Neuronal stem cell (in vitro differentiated cells): ENCODE measurements around the gene DCUN1D2.

Source experiments
- DNase-seq: peaks from one replicate; pipeline ENCODE4 v3.0.0-alpha.2; 2013; ENCODE audit warnings: low spot score
- H2AFZ ChIP-seq: one replicate; pipeline ENCODE4 v1.6.1; 2013; ENCODE audit warnings: mild to moderate bottlenecking, low read length, inconsistent platforms
- H2AK5ac ChIP-seq: 2 replicates; pipeline ENCODE4 v1.6.1; 2013; ENCODE audit warnings: low read depth, mild to moderate bottlenecking, inconsistent platforms, low read length, moderate library complexity, mixed read lengths
- H2BK120ac ChIP-seq: 2 replicates; pipeline ENCODE4 v1.6.1; 2013; ENCODE audit warnings: low read depth, mild to moderate bottlenecking, inconsistent platforms, low read length, moderate library complexity, mixed read lengths
- H2BK12ac ChIP-seq: one replicate; pipeline ENCODE4 v1.6.1; 2013; ENCODE audit warnings: low read length, inconsistent platforms
- H2BK15ac ChIP-seq: 2 replicates; pipeline ENCODE4 v1.6.1; 2013; ENCODE audit warnings: mild to moderate bottlenecking, low read length, inconsistent platforms, mixed read lengths
- H2BK5ac ChIP-seq: one replicate; pipeline ENCODE4 v1.6.1; 2013; ENCODE audit warnings: inconsistent platforms, mild to moderate bottlenecking, low read length, moderate library complexity
- H3K14ac ChIP-seq: one replicate; pipeline ENCODE4 v1.6.1; 2013; ENCODE audit warnings: low read length, inconsistent platforms
- H3K18ac ChIP-seq: 2 replicates; pipeline ENCODE4 v1.6.1; 2013; ENCODE audit warnings: low read length, inconsistent platforms
- H3K23ac ChIP-seq: 2 replicates; pipeline ENCODE4 v1.6.1; 2013; ENCODE audit warnings: low read depth, mild to moderate bottlenecking, mixed read lengths, low read length, inconsistent platforms; ENCODE audit not compliant: poor library complexity
- H3K27ac ChIP-seq: replicated peaks from 3 replicates; pipeline ENCODE4 v1.5.1; 2013; ENCODE audit warnings: low read length, inconsistent platforms
- H3K27me3 ChIP-seq, 3 experiments: 2 replicates each; pipeline ENCODE4 v1.6.1; 2013; ENCODE audit warnings: low read length in 3 of 3, mild to moderate bottlenecking in 2 of 3, inconsistent platforms in 1 of 3, low read depth in 1 of 3, mixed read lengths in 1 of 3, moderate library complexity in 1 of 3; ENCODE audit not compliant: control insufficient read depth in 3 of 3, insufficient read depth in 3 of 3
- H3K36me3 ChIP-seq, 2 donors: replicated peaks in 1 of 2; 2 replicates each; pipeline ENCODE4 v1.6.1; 2013; ENCODE audit warnings: low read length in 2 of 2; ENCODE audit not compliant: control insufficient read depth in 2 of 2, insufficient read depth in 2 of 2
- H3K4ac ChIP-seq: 2 replicates; pipeline ENCODE4 v1.6.1; 2013; ENCODE audit warnings: inconsistent platforms, mild to moderate bottlenecking, low read length, moderate library complexity
- H3K4me1 ChIP-seq, 2 donors: 1 replicate in 1 of 2; 2 replicates in 1 of 2; pipeline ENCODE4 v1.6.1; 2013; ENCODE audit warnings: low read length in 2 of 2, low read depth in 1 of 2; ENCODE audit not compliant: control insufficient read depth in 2 of 2, insufficient read depth in 1 of 2
- H3K4me2 ChIP-seq: one replicate; pipeline ENCODE4 v1.6.1; 2013; ENCODE audit warnings: mild to moderate bottlenecking, low read length, inconsistent platforms; ENCODE audit not compliant: insufficient read depth, poor library complexity, severe bottlenecking
- H3K4me3 ChIP-seq, 2 donors: 2 replicates each; pipeline ENCODE4 v1.5.1; 2013; ENCODE audit warnings: low read length in 2 of 2, mild to moderate bottlenecking in 2 of 2, inconsistent platforms in 1 of 2, moderate library complexity in 1 of 2
- H3K79me1 ChIP-seq: one replicate; pipeline ENCODE4 v1.6.1; 2013; ENCODE audit warnings: low read depth, mild to moderate bottlenecking, inconsistent platforms, low read length, moderate library complexity
- H3K9ac ChIP-seq: one replicate; pipeline ENCODE4 v1.6.1; 2013; ENCODE audit warnings: mild to moderate bottlenecking, low read depth, low read length, inconsistent platforms; ENCODE audit not compliant: poor library complexity
- H3K9me3 ChIP-seq, 2 donors: replicated peaks in 1 of 2; 2 replicates each; pipeline versions ENCODE3 to v1.6.1; 2013; ENCODE audit warnings: low read length in 2 of 2, mild to moderate bottlenecking in 2 of 2, inconsistent platforms in 1 of 2, low read depth in 1 of 2, mixed read lengths in 1 of 2, moderate library complexity in 1 of 2; ENCODE audit not compliant: control insufficient read depth in 2 of 2, insufficient read depth in 1 of 2
- H4K8ac ChIP-seq: one replicate; pipeline ENCODE4 v1.6.1; 2013; ENCODE audit warnings: low read depth, mild to moderate bottlenecking, inconsistent platforms, low read length, moderate library complexity
- H4K91ac ChIP-seq: one replicate; pipeline ENCODE4 v1.6.1; 2013; ENCODE audit warnings: low read length, low read depth, mild to moderate bottlenecking, inconsistent platforms; ENCODE audit not compliant: poor library complexity
- WGBS, 2 donors: extraction: QIAGEN DNeasy Blood & Tissue Kit; methylation state at CpG; one replicate each; pipeline ENCODE4 v1.1.7; 2013; ENCODE audit warnings: missing lambda C conversion rate in 2 of 2, mixed read lengths in 1 of 2; ENCODE audit not compliant: insufficient read length in 2 of 2, insufficient replicate concordance in 1 of 2; ENCODE audit errors: extremely low coverage in 2 of 2; 5-methylcytosine and 5-hydroxymethylcytosine counted together

The DCUN1D2 gene

GRCh38 chr13:113449693-113450347 lies 40.7 kb downstream of the DCUN1D2 start:
- no peak for DNase-seq
- Histone ChIP-seq H2BK15ac (peak overlapping the region; percentile 6), H3K79me1 (no peaks in the 10 kb centered on the region), H2AK5ac (no peak overlapping the region), H3K9ac (peak overlapping the region; percentile 3), H3K27me3 (no peaks in the 10 kb centered on the region), H3K4me2 (no peak overlapping the region), H4K91ac (no peak overlapping the region), H3K4me1 (peaks cover 6 to 10% of the 10 kb centered on the region in 2 donors), H3K9me3 (peaks cover 4 to 6% of the 10 kb centered on the region in 2 donors), H3K4me3 (no peak overlapping the region), H3K4ac (no peak overlapping the region), H2AFZ (no peak overlapping the region), H2BK5ac (no peak overlapping the region), H2BK120ac (no peak overlapping the region), H3K23ac (no peak overlapping the region), H4K8ac (no peak overlapping the region), H3K36me3 (peaks cover 13 to 38% of the 10 kb centered on the region in 2 donors), H3K18ac (peak overlapping the region; percentile 46), H3K27ac (no peak overlapping the region), H3K14ac (no peak overlapping the region), H2BK12ac (no peak overlapping the region)
- no CpG with 5 or more reads among the region's 13 CpGs for WGBS, 2 donors

- H3K79me1 ChIP-seq: no peaks in the 10 kb centered on the region
- H3K18ac ChIP-seq: peak overlapping the region; percentile 46
- WGBS, 2 donors: no CpG with 5 or more reads among the region's 29 CpGs
- no peak overlapping the region for H3K14ac ChIP-seq
- H3K4me2 ChIP-seq: no peak overlapping the region
- H3K36me3 ChIP-seq: peaks cover 13 to 33% of the 10 kb centered on the region in 2 donors
- no peak overlapping the region for H3K27ac ChIP-seq
- H4K91ac ChIP-seq: no peak overlapping the region
- no peak overlapping the region for H2AFZ ChIP-seq
- no peak overlapping the region for H2AK5ac ChIP-seq
- H4K8ac ChIP-seq: no peak overlapping the region
- H2BK5ac ChIP-seq: no peak overlapping the region
- H3K4ac ChIP-seq: no peak overlapping the region
- peaks cover 6 to 10% of the 10 kb centered on the region in 2 donors for H3K4me1 ChIP-seq
- H2BK15ac ChIP-seq: peak overlapping the region; percentile 6
- no peak overlapping the region for H3K4me3 ChIP-seq
- H3K23ac ChIP-seq: no peak overlapping the region
- peak overlapping the region; percentile 3 for H3K9ac ChIP-seq
- H3K9me3 ChIP-seq: peaks cover 4 to 6% of the 10 kb centered on the region in 2 donors
- DNase-seq: no peak
- no peak overlapping the region for H2BK120ac ChIP-seq
- H3K27me3 ChIP-seq: no peaks in the 10 kb centered on the region
- H2BK12ac ChIP-seq: no peak overlapping the region
These were observed 41.4 kb downstream of the DCUN1D2 start for GRCh38 chr13:113448885-113449692.

- Histone ChIP-seq H3K4ac (no peak overlapping the region), H3K23ac (no peak overlapping the region), H2AK5ac (no peak overlapping the region), H3K27ac (no peak overlapping the region), H3K14ac (no peak overlapping the region), H3K18ac (peak overlapping the region; percentile 53), H3K4me1 (peaks cover 2 to 7% of the 10 kb centered on the region in 2 donors), H3K9ac (peak overlapping the region; percentile 16), H3K4me3 (no peak overlapping the region), H2AFZ (no peak overlapping the region), H3K79me1 (no peaks in the 10 kb centered on the region), H2BK12ac (peak overlapping the region; percentile 67), H4K91ac (no peak overlapping the region), H2BK5ac (no peak overlapping the region), H3K27me3 (no peaks in the 10 kb centered on the region), H3K4me2 (no peak overlapping the region), H2BK15ac (no peak overlapping the region), H2BK120ac (no peak overlapping the region), H4K8ac (no peak overlapping the region), H3K36me3 (peaks cover 13 to 28% of the 10 kb centered on the region in 2 donors), H3K9me3 (peaks cover 6 to 7% of the 10 kb centered on the region in 2 donors)
- no peak for DNase-seq
- WGBS, 2 donors: no CpG with 5 or more reads among the region's 6 CpGs
These were observed 42.0 kb downstream of the DCUN1D2 start for GRCh38 chr13:113448545-113448884.

GRCh38 chr13:113447596-113447995 lies 42.9 kb downstream of the DCUN1D2 start:
- DNase-seq: no peak
- H3K14ac ChIP-seq: peak overlapping the region; percentile 32
- H3K23ac ChIP-seq: no peak overlapping the region
- H3K27ac ChIP-seq: no peak overlapping the region
- H3K4me1 ChIP-seq: peaks cover 0 to 2% of the 10 kb centered on the region in 2 donors
- H3K9ac ChIP-seq: no peak overlapping the region
- H3K9me3 ChIP-seq: peaks cover 6 to 12% of the 10 kb centered on the region in 2 donors
- no peak overlapping the region for H2BK5ac ChIP-seq
- H3K4me3 ChIP-seq: no peak overlapping the region
- H3K27me3 ChIP-seq: no peaks in the 10 kb centered on the region
- no peak overlapping the region for H4K91ac ChIP-seq
- H2AK5ac ChIP-seq: no peak overlapping the region
- H2AFZ ChIP-seq: no peak overlapping the region
- H3K36me3 ChIP-seq: peaks cover 8 to 22% of the 10 kb centered on the region in 2 donors
- no peak overlapping the region for H4K8ac ChIP-seq
- no peak overlapping the region for H3K4me2 ChIP-seq
- no peak overlapping the region for H3K4ac ChIP-seq
- H2BK120ac ChIP-seq: no peak overlapping the region
- no CpG with 5 or more reads among the region's 6 CpGs for WGBS, 2 donors
- no peaks in the 10 kb centered on the region for H3K79me1 ChIP-seq
- no peak overlapping the region for H2BK15ac ChIP-seq
- H3K18ac ChIP-seq: no peak overlapping the region
- H2BK12ac ChIP-seq: no peak overlapping the region
